Activated CD4-positive, alpha-beta T cell treated with anti-CD3 and anti-CD28 coated beads for 4 hours (primary cell): Measurements from ENCODE around the gene PPP1R3F.
"Not testable (repeated sequence)": the region's sequence is repeated elsewhere in the genome, so short reads cannot be mapped to it uniquely, and the experiment has no call there.

Source experiments
- DNase-seq, 2 donors: peaks; one replicate each; pipeline ENCODE4 v3.0.0-alpha.2; 2020

The PPP1R3F gene

DNA sequence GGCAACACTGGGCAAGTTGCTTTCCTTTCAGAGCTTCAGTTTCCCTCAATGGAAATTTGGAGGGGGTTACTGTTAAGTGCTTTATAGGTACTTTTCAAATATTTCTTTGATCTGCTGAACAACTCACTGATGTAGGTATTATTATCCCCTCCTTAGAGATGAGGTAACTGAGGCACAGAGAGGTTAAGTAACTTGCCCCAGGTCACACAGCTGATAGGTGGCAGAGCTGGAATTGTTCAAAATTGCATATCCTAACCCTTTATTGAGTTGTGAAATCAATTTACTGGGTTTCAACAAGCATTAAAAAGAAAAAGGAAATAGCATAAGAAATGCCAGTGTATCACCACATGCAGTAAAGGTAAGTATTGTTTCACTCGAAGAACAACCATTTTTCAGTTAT is 6.6 kb downstream of the PPP1R3F start:
- DNase-seq = no peak

DNA sequence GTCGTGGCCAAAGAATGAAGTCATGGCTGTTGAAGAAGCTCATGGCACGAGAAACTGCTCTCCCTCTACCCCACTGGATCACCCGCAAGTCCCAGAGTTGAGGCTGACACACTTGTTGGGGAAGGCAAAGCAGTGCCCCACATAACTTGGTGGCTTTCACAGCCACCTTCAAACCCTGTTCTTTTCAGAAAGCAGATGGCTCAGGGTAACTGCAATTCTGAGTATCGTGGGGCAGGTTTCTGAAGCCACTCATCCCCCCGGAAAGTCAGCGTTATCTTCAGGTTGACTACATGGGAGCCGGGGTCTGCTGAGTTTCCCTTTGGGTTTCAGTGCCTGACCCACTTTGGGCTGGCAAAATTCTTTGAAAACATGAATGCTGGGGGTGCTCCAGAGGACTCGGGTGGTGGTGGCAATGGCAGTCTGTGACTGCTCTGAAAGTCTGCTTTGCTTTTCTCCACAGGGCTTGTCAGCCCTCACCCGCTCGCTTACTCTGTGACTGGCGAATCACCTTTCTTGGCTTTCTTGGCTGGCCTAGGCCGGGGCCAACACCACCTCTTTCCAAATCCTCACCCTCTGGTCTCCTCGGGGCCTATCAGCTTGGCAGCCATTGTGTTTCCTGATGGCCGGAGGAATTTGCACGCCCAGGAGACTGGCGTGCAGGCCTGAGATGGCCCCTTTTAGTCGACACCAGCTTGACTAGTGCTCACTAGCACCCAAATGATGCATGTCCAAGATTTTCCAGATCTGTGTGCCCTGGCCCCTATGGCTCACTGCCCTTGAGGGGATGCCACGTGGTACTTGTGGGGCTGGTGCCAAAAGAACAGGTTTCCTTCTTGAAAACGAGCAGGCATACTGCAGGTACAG is 7.3 kb downstream of the PPP1R3F start:
- peak in 1 of 2 donors; percentile 12 for DNase-seq

DNA sequence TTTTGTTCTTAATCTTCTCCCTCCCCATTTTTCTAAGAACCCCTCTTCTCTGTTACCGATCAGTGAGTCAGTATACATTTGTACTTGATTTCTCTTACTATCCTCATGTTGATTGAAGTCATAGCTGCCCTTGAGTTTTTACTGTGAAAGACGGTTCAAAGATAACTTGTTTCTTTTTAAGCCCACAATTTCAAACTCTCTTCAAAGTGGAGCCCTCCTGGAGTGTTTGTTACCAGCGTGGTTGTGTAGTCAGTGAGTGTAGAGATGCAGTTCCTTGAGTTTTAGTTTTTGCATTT is 7.9 kb downstream of the PPP1R3F start:
- no peak for DNase-seq

DNA sequence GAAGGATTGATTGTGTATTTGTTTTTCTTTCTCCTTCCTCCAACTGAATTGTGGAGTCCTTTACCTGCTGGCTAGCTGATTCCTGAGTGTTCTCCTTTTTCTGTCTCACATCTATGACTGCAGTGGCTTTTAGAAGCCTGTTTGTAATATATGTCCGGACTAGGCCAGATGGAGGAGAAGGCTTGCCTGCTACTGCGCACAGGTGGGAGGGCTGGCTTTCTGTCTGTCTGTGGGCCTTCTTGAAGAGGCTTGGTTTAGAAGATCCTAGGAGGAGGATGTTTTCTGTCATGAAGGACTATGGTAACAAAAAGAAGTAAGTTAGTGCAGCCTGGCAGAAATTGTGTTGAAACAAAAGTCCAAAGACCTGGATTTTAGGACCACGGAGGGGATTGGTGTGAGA is 8.5 kb downstream of the PPP1R3F start:
- DNase-seq = no peak

DNA sequence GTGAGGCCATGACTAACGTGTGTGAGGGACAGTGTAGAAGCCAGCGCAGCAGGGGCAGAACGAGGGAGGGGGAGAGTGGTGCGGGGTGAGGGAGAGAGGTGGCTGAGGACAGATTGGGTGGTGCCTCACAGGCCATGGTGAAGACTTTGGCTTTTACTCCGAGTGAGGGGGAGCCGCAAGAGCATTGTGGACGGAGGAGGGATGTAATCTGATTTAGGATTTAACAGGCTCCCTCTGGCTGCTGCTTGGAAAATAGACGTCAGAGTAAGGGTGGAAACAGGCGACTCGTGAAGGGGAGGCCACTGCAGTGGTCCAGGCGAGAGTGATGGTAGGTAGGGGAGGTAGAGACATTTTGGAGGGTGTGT is 13.0 kb downstream of the PPP1R3F start:
- no peak for DNase-seq

DNA sequence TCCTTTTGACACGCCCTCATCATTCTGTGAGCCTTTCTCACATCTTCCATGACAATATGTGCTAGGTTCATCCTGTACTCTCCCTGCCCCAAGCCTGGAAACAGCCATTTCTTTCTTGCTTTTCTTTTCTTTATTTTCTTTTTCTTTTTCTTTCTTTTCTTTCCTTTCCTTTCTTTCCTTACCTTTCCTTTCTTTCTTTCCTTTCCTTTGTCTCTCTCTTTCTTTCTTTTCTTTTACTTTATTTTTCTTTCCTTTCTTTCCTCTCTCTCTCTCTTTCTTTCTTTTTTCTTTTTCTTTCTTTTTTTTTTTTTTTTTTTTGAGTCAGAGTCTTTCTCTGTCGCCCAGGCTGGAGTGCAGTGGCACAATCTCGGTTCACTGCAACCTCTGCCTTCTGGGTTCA is 14.6 kb downstream of the PPP1R3F start:
- DNase-seq = no peak

DNA sequence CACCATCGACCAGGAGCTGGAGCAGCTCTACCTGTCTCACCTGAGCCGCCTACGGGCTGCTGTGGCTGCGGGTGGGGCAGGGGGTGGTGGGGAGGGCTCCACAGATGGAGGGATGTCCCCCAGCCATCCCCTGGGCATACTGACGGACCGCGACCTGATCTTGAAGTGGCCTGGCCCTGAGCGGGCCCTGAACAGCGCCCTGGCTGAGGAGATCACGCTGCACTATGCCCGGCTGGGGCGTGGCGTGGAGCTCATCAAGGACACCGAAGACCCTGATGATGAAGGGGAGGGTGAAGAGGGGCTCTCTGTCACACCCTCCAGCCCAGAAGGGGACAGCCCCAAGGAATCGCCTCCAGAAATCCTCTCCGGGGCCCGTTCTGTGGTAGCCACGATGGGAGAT is 16.5 kb downstream of the PPP1R3F start:
- no peak for DNase-seq

DNA sequence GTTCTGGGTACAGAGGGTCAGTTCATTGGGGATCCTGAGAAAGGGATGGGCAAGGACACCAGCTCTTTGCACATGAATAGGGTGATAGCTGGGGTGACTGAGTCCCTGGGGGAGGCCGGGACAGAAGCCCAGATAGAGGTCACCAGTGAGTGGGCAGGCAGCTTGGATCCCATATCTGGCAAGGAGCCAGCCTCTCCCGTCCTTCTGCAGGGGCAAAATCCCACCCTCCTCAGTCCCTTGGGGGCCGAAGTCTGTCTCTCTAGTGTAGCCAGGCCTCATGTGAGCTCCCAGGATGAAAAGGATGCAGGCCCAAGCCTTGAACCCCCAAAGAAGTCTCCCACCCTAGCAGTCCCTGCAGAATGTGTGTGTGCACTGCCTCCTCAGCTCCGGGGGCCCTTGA is 17.0 kb downstream of the PPP1R3F start:
- no peak for DNase-seq

DNA sequence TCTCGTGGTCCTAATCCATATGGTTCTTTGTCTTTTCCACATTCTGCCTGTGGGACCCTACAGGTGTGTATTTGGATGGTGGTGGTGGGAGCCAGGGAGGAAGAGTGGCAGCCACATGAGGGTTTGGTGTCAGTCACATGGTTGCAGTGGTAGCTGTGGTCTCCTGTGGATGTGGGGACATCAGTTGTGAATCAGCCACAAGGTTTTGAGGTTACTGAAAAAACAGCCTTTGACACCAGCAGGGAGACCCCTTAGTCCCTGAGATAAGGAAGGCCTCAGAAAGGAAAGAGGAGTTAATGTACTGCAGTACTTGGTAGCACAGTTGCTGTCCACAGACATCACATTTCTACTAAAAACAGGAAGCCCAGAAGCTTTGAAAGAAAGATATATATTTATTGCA is 18.1 kb downstream of the PPP1R3F start:
- no peak for DNase-seq

DNA sequence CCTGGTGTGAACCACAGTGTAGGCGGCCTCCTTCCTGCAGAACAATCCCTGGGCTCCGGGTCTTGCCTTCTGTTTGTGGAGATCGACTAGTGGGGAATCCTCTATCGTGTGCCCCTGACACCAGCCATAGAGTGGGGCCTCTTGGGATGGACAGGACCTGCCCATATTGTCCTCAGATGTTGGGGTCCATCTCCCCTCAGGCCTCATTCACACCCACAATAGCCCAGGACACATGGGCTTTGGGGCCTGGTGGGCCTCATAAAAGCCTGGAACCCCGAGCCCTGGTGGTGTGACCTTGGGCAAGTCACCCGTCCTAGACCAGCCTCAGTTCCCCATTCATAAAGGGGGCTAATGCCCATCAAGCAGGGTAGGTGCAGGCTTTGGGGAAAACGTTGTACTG is 20.6 kb downstream of the PPP1R3F start:
- DNase-seq = no peak

DNA sequence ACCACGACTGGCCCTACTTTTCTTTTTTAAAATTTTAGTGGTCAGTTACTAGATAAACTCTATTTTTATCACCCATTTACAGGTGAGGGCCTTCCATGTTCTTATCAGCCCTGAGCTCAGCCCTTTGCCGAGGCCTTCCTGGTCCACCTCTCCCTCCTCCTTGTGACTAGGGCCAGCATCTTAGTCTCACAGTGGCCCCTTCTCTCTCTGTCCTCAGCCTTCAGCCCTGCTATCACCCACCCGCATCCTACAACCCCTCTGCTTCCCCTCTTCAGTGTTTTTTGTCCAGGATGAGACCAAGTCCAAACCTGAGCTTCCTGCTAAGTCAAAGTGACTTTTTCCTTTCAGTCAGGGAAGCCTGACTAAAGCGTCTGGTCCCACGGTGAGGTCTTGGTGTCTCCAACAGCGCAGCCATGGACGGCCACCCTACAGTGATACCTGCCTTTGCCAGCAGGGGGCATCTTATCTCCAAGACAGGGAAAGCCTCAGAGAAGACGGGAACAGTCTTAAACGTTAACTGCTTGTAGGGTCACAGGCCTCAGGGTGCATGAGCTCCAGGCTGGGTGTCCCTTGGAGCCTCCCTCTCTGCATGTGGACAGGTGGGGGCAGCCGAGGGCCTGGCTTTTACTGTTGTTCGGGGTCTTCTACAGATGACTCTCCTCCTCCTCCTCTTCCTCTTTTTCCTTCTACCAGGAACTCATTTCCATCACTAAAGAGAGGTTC is 22.2 kb downstream of the PPP1R3F start:
- DNase-seq = peak; percentile 50 to 69

DNA sequence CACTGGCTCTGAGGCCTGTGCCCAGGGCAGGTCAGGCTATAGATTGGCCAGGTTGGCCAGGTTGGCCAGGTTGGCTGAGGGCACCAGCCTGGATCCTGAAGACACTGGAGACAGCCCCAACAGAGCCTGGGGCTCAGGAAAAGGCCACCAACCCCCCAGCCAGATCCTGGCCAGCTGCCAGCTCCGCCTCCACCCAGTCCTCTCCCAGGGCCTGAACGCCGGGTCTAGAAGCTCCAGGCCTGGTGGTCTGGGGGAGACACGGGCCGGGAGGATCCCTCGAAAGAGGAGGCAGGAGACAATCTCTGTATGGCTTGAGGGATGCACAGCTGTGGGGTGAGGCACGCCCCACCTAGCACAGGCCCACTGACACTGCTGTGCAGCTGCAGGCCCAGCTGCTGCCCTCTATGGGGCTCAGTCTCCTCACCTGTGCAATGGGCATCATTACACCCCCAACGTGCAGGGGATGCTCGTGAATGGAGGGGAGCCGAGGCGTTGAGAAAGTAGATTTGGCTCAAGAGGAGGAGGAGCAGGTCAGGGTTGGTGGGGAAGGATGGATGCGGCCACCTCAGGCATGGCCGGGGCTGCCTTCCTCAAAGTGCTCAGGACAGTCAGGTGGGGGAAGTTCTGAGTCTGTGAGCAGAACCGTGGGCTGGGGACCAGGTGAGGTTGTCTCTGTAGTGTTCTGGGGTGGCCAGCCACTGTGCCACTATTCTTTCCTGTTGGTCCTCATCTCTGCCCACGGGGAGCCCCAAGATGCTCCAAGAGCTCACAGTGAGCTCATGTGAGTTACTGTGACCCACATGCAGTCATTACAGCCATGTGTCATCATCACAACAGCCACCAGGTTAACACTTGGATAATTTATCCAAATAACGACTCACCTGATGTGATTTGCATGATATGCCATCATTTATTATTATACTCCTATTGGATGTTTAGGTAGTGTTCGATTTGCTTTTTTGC is 23.1 kb downstream of the PPP1R3F start:
- DNase-seq = no peak

DNA sequence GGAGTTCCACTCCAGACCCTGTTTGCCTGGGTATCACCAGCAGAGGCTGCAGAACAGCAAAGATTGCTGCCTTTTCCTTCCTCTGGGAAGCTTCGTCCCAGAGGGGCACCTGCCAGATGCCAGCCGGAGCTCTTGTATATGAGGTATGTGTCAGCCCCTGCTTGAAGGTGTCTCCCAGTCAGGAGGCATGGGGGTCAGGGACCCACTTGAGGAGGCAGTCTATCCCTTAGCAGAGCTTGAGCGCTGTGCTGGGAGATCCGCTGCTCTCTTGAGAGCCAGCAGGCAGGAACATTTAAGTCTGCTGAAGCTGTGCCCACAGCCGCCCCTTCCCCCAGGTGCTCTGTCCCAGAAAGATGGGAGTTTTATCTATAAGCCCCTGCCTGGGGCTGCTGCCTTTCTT is 29.7 kb downstream of the PPP1R3F start:
- DNase-seq = not testable (repeated sequence)

DNA sequence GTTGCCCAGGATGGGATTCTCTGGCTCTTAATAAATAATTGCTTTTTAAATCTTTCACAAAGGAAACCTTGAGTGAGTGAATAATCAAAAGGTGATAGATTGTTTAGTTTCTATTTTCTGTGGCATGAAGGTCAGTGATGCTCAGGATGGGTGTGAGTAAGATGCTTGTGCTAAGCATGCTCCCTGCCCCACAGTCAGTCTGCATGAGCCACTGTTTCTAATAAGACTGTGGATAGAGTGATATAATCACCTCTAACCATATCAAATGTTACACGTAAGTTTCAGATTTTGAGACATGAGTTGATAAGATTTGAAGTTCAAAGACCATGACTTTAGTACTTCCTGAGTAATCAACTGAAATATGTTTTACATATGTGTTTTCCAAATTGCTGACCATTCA is 31.1 kb downstream of the PPP1R3F start:
- DNase-seq = no peak

DNA sequence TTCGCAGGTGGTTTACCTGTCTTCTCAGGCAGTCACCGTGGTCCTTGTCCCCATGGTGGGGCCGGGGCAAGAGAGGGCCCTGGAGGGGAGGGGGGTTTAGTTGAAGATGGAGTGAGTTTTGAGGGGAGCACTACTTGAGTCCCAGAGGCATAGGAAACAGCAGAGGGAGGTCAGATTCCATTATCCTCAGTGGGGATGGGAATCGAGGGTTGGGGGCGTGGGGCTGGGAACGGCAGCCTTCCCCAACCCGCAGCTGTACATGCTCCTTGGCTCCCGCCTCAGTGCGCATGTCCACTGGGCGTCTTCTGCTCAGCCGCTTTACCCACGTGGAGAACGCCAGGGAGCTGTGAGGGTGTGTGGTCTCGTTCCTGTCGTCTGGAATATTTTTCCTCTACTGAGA is 33.8 kb downstream of the PPP1R3F start, which contains the start of gene GAGE10:
TSS of gene GAGE10 (plus strand) at position 301 of the 400 bp plus-strand sequence. CDS start 1,214 bp downstream, outside the sequence.
- no peak for DNase-seq

DNA sequence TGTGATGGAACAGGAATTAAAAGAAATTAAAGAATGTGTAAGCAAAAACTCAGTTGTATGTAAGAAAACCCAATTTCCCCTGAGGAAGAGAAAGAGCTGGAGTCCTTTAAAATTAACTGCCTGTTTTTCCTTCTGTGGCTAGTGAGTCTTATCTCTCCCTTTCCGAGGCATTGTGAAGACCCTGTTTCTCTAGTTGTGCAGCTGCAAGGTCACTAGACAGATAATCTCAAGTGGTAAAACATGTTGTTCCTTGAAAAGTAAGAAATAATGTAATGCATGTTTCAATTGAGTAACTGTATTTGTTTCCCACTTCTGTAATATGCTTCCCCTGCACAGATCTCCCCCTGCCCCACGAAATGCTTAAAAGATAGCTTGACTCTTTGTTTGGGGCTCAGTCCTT is 38.2 kb downstream of the PPP1R3F start:
- not testable (repeated sequence) for DNase-seq

DNA sequence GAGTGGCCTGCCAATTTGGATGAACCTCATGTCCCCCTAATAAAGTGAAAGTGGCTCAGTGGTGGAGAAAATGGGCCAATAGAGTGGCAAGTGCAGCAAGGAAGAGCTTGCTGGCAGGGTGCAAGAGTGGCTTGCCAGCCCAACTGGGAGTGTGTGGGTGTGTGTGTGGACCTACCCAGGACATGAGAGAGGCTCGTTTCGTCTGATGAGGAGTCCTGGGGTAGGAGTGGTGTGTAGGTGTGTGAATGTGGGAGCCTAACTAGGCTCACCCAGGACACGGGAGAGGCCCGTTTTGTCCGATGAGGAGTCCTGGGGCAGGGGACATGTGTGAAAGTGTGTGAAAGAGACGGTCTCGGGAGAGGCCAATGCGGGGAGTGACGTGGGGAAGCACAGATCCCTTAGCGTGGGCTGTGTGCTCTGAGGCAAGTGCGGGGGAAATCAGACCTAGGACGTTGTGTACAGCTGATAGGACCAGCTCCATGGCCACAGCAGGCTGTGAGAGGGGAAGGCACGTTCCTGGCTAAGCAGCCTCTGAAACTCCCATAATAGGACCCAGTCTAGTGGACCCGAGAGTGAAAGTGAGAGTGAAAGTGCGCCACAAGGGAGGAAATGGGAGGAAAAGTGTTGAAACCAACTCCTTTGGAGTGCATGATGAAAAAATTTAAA is 39.1 kb downstream of the PPP1R3F start:
- peak; percentile 12 to 32 for DNase-seq

DNA sequence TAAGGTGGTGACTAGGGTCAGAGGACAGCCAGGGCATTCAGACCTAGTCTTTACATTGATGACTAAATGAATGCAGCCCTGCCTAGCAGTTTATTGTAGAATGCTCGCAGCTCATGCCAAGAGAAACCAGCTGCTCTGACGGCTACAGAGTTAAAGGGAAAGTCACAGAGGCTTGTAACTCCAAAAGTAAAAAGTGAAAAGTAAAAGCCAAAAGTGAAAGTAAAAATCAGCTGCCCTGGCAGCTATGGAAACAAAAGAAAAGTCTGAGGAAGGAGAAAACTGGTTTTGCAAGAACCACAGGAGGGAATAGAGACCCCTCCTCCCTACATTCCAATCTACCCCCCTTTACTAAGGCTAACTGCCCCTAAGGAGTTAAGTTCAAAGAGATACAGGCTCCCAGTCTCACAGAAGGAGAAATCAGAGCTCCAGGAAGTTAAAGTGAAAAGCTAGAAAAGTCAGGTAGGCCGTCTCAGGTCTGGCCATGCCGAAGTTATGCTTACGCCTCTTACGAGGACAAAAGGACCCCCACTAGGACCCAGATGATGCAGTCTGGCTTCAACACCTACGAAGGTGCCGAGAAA is 39.9 kb downstream of the PPP1R3F start:
- peak in 1 of 2 donors; percentile 3 for DNase-seq

DNA sequence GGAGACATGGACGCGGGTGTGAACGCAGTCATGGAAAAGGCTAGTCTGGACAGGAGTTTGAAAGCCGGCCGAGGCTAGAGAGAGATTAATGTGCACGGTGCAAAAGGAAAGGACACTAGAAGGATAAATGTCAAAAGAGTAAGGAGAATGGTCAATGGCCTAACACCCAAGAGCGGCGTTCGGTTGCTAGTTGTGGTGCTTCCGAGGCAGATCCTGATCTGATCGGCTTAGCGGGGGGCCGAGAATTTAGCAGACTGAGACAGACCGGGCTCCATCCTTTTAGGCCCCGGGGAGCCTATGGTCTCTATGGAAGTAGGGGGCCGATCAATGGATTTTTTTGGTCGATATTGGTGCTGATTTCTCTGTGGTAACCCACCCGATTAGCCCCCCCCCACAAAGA is 40.8 kb downstream of the PPP1R3F start:
- DNase-seq = no peak

DNA sequence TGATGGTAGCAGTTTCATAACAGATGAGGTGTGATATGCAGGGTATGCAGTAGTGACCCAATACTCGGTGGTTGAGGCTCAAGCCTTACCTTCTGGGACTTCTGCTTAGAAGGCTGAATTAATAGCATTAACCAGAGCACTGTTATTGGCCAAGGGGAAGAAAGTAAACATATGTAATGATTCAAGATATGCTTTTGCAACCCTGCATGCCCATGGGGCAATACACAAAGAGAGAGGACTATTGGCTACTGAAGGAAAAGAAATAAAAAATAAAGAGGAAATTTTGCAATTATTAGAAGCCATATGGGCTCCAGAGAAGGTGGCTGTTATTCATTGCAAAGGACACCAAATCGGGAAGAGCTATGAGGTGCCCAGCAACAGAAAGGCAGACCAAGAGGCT is 42.6 kb downstream of the PPP1R3F start:
- DNase-seq = no peak

DNA sequence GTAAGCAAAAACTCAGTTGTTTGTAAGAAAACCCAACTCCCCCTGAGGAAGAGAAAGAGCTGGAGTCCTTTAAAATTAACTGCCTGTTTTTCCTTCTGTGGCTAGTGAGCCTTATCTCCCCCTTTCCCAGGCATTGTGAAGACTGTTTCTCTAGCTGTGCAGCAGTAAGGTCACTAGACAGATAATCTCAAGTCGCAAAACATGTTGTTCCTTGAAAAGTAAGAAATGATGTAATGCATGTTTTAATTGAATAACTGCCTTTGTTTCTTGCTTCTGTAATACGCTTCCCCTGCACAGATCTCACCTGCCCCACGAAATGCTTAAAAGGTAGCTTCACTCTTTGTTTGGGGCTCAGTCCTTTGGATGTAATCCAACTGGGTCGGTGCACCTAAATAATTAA is 46.5 kb downstream of the PPP1R3F start:
- DNase-seq = no peak

DNA sequence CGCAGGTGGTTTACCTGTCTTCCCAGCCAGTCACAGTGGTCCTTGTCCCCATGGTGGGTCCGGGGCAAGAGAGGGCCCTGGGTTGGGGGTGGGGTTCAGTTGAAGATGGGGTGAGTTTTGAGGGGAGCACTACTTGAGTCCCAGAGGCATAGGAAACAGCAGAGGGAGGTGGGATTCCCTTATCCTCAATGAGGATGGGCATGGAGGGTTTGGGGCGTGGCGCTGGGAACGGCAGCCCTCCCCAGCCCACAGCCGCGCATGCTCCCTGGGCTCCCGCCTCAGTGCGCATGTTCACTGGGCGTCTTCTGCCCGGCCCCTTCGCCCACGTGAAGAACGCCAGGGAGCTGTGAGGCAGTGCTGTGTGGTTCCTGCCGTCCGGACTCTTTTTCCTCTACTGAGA is 52.1 kb downstream of the PPP1R3F start, which contains the start of gene GAGE12J:
TSS of gene GAGE12J (plus strand) at position 301 of the 400 bp plus-strand sequence. CDS start 1,157 bp downstream, outside the sequence.
- not testable (repeated sequence) for DNase-seq
